Uterus (tissue), 4 donors: ENCODE results near the gene TREML2. TPM values are rescaled to one million over a fixed set of nuclear protein-coding genes. Genes with fewer than 3 reads are reported as not detected.

Source experiments
- DNase-seq, 2 donors: peaks; one replicate each; pipeline ENCODE4 v3.0.0-alpha.2; 2019 to 2020
- H3K27ac ChIP-seq, 2 donors: fragments of 200-600 bp; sonication (generic); 1 replicate in 1 of 2; 2 replicates in 1 of 2; pipeline ENCODE4 v1.5.1; 2016 to 2018
- H3K27me3 ChIP-seq, 2 donors: fragments of 200-600 bp; sonication (generic); one replicate each; pipeline ENCODE4 v1.5.1; 2018 to 2019; ENCODE audit warnings: control low read depth in 1 of 2
- H3K36me3 ChIP-seq, 2 donors: fragments of 200-600 bp; sonication (generic); one replicate each; pipeline ENCODE4 v1.5.1; 2019; ENCODE audit warnings: control low read depth in 1 of 2
- H3K4me1 ChIP-seq, 2 donors: fragments of 200-600 bp; sonication (generic); one replicate each; pipeline ENCODE4 v1.5.1; 2018 to 2019; ENCODE audit warnings: control low read depth in 1 of 2
- H3K4me3 ChIP-seq, 2 donors: fragments of 200-600 bp; sonication (generic); 1 replicate in 1 of 2; 2 replicates in 1 of 2; pipeline ENCODE4 v1.5.1; 2018 to 2019; ENCODE audit warnings: mild to moderate bottlenecking in 1 of 2
- H3K9me3 ChIP-seq, 2 donors: fragments of 200-600 bp; sonication (generic); one replicate each; pipeline ENCODE4 v1.5.1; 2019; ENCODE audit warnings: control low read depth in 1 of 2
- POLR2A ChIP-seq, 2 donors: fragments of 450-650 bp; IDR thresholded peaks; one replicate each; pipeline ENCODE4 v1.6.1; 2016; ENCODE audit warnings: antibody characterized with exemption in 2 of 2, mild to moderate bottlenecking in 1 of 2, moderate library complexity in 1 of 2
- intact Hi-C: fragments of 100-400 bp; cut with DNase I; formaldehyde crosslinking; loops from one replicate; pipeline ENCODE4 v1.15.1; 2023; ENCODE audit warnings: low total_unique reads
- total RNA-seq, 4 donors: library from RNA; depleted of rRNA in 3 of 4; stranded (reverse); fragments of >200 nt in 3 of 4; gene quantifications; one replicate each; pipeline versions ENCODE4 v1.1.0 to v1.2.4, GENCODE V29; 2014 to 2023
- TF ChIP-seq, protein P1 (sequence below), 4 experiments: fragments of 200-600 bp in 2 of 4; fragments of 450-650 bp in 2 of 4; sonication (generic) in 2 of 4; IDR thresholded peaks; one replicate each; pipeline ENCODE4 v1.5.1; 2016 to 2019; ENCODE audit warnings: antibody characterized with exemption in 4 of 4, mild to moderate bottlenecking in 2 of 4, moderate library complexity in 1 of 4
- donor health status: DM: yes; HTN: yes; CAD: no.

TREML2 gene
- total RNA-seq, 4 donors from 2014 or later: 0.12 TPM; not detected in 3

GRCh38 chr6:41208439-41209106, 7.6 kb upstream of the TREML2 start:
- Histone ChIP-seq H3K27ac (no peak overlapping the region), H3K9me3 (no peaks in the 10 kb centered on the region), H3K4me3 (no peak overlapping the region), H3K36me3 (no peaks in the 10 kb centered on the region), H3K27me3 (peaks cover 0 to 2% of the 10 kb centered on the region in 2 donors), H3K4me1 (no peaks in the 10 kb centered on the region)
- TF ChIP-seq POLR2A (IDR thresholded peaks at IDR 0.05): no peak
- TF ChIP-seq, protein P1, sequence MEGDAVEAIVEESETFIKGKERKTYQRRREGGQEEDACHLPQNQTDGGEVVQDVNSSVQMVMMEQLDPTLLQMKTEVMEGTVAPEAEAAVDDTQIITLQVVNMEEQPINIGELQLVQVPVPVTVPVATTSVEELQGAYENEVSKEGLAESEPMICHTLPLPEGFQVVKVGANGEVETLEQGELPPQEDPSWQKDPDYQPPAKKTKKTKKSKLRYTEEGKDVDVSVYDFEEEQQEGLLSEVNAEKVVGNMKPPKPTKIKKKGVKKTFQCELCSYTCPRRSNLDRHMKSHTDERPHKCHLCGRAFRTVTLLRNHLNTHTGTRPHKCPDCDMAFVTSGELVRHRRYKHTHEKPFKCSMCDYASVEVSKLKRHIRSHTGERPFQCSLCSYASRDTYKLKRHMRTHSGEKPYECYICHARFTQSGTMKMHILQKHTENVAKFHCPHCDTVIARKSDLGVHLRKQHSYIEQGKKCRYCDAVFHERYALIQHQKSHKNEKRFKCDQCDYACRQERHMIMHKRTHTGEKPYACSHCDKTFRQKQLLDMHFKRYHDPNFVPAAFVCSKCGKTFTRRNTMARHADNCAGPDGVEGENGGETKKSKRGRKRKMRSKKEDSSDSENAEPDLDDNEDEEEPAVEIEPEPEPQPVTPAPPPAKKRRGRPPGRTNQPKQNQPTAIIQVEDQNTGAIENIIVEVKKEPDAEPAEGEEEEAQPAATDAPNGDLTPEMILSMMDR (IDR thresholded peaks at IDR 0.05): no peak
- DNase-seq: no peak
- intact Hi-C loops: no loop called here

DNA sequence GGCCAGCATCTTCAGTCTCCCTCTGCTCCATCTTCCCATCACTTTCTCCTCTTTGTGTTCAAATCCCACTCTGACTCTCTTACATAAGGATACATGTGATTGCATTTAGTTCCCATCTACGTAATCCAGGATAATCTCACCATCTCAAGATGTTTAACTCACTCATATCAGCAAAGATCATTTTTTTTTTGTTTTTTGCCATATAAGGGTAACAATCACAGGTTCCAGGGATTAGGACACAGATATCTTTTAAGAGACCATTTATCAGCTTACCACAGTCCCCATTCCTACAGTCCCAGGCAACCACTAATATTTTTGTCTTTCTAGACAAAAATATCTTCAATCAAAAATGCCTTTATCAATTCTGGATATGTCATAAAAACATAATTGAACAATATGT, 3.2 kb upstream of the TREML2 start:
- H3K9me3 ChIP-seq: no peaks in the 10 kb centered on the region
- TF ChIP-seq, protein P1 (IDR thresholded peaks at IDR 0.05): no peak
- no peak for TF ChIP-seq POLR2A (IDR thresholded peaks at IDR 0.05)
- intact Hi-C loops: no loop called here
- DNase-seq: no peak
- H3K4me1 ChIP-seq: no peaks in the 10 kb centered on the region
- no peak overlapping the region for H3K27ac ChIP-seq
- no peaks in the 10 kb centered on the region for H3K27me3 ChIP-seq
- no peaks in the 10 kb centered on the region for H3K36me3 ChIP-seq
- no peak overlapping the region for H3K4me3 ChIP-seq

DNA sequence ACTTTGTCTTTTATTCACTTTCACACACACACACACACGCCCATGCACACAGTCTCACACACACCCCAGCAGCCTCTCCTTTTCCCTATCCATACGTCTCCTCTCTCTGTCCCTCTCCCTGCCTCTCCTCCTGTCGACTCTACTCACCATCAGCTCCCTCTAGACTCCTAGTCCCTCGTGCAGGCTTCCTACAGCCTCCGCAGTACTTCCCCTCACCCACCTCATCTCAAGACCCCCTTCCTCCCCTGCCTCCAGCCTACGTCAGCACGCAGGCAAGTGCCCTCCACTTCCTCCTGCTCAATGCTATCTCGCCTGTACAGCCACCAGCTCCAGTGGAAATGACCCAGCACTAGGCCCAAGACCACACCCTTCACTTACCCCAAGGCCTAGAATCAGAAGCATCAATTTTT, 820 bp upstream of the TREML2 start:
- Histone ChIP-seq H3K9me3 (no peaks in the 10 kb centered on the region), H3K36me3 (no peaks in the 10 kb centered on the region), H3K27me3 (no peaks in the 10 kb centered on the region), H3K4me1 (no peaks in the 10 kb centered on the region), H3K27ac (no peak overlapping the region), H3K4me3 (no peak overlapping the region)
- intact Hi-C loops: no loop called here
- DNase-seq: no peak
- TF ChIP-seq POLR2A (IDR thresholded peaks at IDR 0.05): no peak
- TF ChIP-seq, protein P1 (IDR thresholded peaks at IDR 0.05): no peak

DNA sequence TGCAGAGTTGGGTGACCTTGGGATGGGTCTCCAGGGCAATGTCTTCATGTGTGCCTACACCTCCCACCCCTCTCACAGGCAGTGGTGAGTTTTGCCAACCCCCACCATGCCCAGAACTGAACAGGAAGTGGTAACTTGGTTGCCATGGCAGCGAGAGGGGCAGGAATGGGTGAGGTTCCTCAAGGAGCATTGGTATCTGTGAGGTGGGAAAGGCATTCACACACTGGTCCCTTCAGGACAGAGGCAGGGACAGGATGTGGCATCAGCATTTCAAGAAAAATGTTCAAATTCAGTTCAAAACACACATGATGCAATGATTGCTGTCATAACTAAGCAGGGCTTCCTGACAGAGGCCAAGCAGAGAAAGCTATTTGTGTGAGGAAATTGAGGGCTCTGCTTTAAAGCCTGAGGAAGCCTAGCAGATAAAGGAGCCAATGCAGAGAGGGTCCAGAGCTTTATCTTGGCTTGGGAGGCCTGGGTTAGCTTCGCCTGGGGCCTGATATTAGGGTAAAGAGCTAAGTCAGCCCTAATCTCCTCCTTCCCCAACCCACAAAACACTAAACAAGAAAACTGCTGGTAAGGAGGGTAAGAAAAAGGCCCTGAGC, 551 bp downstream of the TREML2 start:
- Histone ChIP-seq H3K27me3 (no peaks in the 10 kb centered on the region), H3K27ac (no peak overlapping the region), H3K9me3 (no peaks in the 10 kb centered on the region), H3K36me3 (no peaks in the 10 kb centered on the region), H3K4me3 (no peak overlapping the region), H3K4me1 (no peaks in the 10 kb centered on the region)
- TF ChIP-seq, protein P1 (IDR thresholded peaks at IDR 0.05): no peak
- no peak for TF ChIP-seq POLR2A (IDR thresholded peaks at IDR 0.05)
- DNase-seq: no peak
- intact Hi-C loops: no loop called here

GRCh38 chr6:41199552-41200246, 1.2 kb downstream of the TREML2 start:
- Histone ChIP-seq H3K4me3 (no peak overlapping the region), H3K36me3 (no peaks in the 10 kb centered on the region), H3K27me3 (no peaks in the 10 kb centered on the region), H3K9me3 (no peaks in the 10 kb centered on the region), H3K4me1 (no peaks in the 10 kb centered on the region), H3K27ac (no peak overlapping the region)
- intact Hi-C loops: no loop called here
- TF ChIP-seq, protein P1 (IDR thresholded peaks at IDR 0.05): no peak
- TF ChIP-seq POLR2A (IDR thresholded peaks at IDR 0.05): no peak
- DNase-seq: no peak
